ENCODE data around the gene DGKH.
"Not testable (repeated sequence)": the region's sequence is repeated elsewhere in the genome, so short reads cannot be mapped to it uniquely, and the experiment has no call there.

Gene DGKH

DNA sequence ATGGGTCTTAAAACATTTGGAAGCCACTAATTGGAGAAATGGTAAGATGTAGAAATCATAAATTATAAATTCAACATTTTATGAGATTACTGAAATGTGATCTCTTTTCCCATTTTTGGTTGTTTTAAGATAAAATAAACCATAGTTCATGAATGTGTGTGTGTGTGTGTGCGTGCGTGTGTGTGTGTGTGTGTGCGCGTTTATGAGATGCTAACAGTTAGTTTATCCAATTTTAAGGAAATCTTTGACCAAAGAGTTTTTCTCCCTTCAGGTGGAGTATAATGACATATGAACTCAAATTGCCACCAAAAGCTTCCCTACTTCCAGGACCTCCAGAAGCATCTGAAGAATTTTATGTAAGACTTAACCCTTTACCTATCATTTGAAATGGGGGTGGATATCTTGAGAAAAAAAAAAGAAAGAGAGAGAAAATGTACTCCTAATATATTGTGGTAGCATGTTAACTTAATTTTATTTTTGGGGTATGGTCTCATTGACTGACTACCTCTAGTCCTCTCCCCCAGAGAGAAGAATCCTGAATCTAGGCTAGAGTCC is 125.4 kb downstream of the DGKH start:
- DNase-seq (ENCODE audit: low spot score) = no peak

DNA sequence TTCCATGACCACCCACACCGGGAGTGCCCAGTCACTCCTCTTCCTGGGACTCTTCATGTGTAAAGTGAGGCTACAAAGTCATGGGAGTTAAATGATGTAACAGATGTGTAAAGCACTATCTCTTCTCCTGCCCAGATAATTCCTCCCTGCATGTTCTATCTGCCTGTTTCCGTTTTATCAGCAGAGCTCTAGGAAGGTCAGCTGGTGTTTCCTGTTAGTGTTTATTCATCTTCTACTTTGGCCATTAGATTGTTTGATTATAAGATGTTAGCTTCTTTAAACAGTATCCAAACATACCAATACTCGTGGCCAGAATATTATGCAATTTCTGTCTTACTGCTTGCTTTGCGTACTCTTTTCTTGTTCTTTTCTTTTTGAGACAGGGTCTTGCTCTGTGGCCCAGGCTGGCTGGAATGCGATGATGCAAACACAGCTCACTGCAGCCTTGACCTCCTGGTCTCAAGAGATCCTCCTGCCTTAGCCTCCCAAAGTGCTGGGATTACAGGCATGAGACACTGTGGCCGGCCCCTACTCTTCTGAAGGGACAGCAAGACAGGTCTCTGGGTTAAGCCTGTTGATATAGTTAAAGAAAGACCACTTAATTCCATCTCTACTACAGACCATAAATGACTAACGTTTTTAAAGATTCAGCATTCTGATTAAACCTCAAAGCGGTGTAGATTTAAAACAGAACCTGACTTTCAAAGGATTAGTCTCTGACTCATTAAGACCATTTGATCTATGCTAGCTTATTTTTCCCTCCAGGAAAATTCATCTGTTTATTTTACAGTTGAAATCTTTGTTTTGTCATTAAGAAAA is 126.1 kb downstream of the DGKH start:
- DNase-seq (ENCODE audit: low spot score) = no peak

DNA sequence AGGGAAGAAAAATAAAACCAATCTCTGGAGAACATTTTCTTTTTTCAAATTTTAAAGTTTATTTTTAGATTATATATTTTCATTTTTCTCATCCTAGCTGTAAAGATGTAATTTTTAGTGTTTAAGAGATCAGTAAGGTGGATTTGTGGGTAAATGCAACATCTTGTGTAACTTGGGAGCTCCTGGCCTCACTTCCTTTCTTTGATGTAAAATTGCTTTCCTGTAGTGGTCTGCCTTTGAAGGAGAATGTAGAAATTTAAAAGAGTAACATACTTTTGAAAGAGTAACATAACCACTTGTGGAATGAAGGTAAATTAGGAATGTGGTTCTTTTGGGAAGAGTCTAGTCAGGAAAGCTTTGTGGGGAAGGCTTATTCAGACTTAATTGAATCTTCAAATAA is 127.8 kb downstream of the DGKH start:
- DNase-seq (ENCODE audit: low spot score) = no peak

DNA sequence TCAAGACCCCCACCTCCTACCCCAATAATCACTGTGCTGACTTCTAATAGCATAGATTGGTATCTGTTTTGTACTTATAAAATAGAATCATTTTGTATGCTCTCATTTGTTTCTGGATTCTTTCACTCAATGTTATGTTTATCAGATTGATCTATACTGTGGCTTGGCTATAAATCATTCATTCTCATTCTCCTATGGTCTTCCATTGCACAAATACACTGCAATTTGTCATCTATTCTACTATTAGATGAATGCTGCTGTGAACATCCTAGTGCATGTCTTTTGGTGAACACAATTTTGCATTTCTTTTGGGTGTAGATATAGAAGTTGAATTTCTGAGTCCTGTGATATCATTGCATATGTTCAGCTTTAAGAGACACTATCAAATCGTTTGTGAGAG is 128.7 kb downstream of the DGKH start:
- no peak for DNase-seq (ENCODE audit: low spot score)

DNA sequence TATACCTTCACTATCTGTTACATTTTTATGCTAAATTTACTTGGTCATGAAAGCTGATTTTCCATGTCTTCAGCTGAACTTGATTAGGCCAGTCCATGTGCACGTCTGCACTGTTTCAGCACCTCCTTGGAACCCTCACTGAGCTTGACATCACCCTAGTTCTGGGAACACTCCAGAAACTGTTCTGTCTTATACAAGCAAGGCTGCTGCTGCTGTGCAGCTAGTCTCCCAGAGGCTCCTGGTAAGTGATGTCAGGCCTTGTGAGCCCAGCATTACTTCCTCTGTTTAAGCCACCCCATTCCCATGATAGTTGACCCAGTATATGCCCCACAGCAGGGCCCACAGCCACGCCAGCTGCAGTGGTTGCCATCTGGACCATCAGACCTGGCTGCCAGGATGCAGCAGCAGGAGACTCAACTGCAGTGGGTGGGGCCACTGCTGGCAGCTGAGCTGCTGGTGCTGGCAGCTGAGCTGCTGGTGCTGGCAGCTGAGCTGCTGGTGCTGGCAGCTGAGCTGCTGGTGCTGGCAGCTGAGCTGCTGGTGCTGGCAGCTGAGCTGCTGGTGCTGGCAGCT is 133.0 kb downstream of the DGKH start:
- no peak for DNase-seq (ENCODE audit: low spot score)

DNA sequence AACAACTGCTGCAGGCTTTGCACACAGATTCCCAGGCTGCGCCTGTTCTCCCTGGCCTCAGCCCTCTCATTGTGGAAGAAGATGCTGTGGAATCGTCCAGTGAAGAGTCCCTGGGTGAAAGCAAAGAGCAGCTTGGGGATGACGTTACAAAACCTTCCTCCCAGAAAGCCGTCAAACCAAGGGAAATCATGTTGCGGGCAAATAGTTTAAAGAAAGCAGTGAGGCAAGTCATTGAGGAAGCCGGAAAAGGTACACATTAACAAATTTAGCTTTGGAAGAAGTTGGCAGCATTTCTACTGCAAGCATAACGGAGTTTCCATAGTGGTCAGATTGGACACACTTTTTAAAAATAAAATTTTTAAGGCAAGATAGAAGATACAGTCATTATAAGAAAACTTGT is 140.6 kb downstream of the DGKH start:
- DNase-seq (ENCODE audit: low spot score) = no peak

DNA sequence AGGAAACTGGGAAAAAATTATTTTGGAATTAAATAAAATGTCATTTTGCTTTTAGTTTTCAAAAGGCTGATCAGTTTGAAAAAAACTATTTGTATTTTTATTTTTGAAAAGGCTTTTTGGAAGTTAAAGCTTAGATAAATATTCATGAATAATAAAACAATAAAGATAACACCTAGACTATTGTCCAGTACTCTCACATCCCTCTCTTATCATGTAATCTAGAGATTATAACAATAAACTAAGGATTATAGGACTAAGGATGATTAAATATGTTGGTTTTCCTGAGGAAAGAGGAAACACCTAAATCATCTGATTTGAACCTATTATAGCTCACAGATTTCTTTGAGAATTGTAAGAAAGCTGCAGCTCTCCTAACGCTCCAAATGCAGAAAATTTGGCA is 142.1 kb downstream of the DGKH start:
- no peak for DNase-seq (ENCODE audit: low spot score)

DNA sequence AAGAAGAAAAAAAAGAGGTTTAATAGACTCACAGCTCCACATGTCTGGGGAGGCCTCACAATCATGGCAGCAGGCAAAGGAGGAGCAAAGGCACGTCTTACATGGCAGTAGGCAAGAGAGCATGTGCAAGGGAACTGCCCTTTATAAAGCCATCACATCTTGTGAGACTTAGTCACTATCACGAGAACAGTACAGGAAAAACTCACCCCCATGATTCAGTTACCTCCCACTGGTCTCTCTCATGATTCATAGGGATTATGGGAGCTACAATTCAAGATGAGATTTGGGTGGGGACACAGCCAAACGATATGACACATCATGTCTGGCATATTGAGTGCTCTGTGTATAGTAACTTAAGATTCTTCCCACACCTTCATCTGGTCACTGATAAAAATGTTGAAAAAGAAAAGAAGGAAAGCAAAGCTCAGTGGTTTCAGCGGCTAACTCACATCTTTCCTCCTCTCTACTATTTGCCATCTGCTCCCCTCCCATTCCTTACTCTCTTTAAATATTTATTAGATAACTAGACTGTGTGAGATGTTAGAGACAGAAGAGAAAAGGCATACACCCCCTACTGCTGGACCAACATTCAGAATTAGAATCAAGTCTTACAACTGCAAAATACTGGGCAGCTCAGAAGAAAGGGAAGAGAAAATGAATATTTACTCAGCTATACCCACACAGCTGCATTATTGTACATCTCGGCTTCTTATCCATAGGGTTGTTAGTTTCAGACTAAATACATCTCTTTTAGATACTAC is 163.4 kb downstream of the DGKH start:
- no peak for DNase-seq (ENCODE audit: low spot score)

DNA sequence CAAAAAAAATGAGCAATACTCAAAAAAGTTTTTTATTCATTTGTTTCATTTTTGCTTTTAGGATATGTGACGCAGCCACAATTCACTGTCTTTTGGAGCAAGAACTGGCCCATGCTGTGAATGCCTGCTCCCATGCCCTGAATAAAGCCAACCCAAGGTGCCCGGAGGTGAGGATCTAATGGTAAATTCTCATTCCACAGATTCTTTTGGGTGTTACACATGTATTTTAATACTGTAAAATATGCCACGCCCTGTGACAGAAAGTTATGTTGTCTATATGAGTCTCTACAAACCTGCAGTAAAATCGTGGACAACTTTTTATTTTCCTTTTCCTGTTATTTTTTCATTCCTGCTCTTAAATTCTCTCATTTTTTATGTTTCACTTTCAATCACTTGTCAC is 166.0 kb downstream of the DGKH start:
- no peak for DNase-seq (ENCODE audit: low spot score)

DNA sequence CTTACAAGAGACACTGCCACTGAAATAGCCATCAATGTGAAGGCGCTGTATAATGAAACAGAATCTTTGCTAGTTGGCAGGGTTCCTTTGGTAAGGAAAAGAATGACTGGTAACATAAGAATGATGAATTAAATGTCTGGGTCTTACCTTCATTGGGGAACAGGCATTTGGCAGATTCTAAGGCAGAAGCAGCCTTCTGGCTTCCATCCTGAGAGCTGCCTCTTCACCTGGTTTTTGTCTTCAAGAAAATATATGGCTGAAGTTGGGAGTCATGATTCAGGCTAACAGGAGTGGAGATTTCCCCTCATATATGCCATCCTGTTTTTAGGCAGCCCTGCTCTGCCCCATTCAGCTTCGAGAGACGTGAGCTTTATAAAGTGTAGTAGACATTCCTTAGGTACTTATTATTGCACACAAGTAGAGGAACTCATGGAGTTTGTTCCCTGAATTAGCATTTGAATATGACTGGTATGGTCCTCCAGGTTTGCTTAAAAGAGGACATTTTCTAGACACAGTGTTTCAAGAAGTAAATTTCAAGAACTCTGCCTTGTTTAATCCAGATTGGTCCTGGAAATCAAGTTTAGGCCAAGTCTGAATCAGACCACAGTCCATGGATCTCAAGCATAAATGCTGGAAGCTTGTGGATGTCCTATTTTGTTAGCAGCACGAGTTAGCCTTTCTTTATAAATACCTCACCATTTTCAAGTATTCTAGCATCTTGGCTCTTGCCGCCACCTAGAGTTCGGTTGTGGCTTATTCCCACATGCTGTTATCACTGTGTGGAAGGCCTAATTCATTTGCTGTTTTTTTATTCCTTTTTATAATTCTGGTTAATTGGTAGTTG is 167.4 kb downstream of the DGKH start:
- peak; percentile 38 for DNase-seq (ENCODE audit: low spot score)

DNA sequence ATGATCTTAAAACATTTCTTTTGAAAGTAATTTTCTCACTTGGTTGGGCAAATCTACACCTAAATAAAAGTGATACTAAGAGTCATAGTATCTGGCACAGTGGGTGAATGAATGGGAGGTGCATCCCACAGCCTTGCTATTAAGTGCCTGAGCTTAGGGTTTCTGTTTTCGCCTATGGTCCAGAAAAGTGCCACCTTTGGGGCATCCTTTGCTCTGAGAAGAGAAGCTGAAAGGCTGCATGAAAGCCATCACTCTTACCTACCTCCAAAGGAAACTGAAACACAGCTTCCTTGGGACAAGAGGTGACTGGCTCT is 167.9 kb downstream of the DGKH start:
- DNase-seq (ENCODE audit: low spot score) = no peak

DNA sequence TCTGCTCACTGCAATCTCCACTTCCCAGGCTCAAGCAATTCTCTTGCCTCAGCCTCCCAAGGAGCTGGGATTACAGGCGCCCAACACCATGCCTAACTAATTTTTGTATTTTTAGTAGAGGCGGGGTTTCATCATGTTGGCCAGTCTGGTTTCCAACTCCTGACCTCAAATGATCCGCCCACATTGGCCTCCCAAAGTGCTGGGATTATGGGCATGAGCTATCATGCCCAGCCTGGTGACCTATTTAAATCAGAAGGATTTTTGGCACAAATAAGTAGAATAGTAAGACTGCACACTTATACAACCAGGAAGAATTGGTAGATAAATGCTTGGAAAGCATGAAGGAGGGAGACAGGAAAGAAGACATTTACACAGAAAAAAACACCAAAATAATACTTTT is 170.1 kb downstream of the DGKH start:
- no peak for DNase-seq (ENCODE audit: low spot score)

DNA sequence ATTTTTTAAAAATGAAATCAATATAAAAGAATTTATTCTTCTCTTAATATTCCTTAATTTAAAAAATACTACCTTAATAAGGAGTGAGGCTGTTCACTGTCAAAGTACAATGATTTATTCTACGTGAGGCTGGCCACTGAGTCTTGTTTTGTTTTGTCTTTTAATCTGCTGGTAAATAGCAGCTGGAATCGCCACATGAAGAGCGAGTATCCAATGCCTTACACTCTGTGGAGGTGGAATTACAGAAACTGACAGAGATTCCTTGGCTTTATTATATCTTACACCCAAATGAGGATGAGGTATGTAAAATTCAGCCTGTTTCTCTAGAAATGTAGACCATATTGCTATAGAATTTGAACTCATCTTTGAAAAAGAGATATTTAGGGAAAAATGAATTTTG is 170.6 kb downstream of the DGKH start:
- DNase-seq (ENCODE audit: low spot score) = no peak

DNA sequence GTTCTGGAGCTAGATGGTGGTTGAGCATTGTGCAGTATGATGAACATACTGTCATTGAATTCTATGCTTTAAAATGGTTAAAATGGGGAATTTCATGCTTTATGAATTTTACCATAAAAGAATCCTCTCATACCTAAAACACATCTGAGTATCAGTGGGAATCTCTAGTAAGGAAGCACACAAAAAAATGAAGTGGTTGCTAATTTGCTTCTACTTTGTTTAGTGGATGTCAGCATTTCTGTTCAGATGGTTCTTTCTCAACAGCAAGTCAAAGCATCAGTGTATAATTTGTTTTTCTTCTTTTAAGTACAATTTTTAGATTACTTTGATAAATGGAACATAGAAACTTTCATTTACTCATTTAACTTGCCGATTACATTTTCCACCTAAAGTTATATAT is 171.4 kb downstream of the DGKH start:
- no peak for DNase-seq (ENCODE audit: low spot score)

DNA sequence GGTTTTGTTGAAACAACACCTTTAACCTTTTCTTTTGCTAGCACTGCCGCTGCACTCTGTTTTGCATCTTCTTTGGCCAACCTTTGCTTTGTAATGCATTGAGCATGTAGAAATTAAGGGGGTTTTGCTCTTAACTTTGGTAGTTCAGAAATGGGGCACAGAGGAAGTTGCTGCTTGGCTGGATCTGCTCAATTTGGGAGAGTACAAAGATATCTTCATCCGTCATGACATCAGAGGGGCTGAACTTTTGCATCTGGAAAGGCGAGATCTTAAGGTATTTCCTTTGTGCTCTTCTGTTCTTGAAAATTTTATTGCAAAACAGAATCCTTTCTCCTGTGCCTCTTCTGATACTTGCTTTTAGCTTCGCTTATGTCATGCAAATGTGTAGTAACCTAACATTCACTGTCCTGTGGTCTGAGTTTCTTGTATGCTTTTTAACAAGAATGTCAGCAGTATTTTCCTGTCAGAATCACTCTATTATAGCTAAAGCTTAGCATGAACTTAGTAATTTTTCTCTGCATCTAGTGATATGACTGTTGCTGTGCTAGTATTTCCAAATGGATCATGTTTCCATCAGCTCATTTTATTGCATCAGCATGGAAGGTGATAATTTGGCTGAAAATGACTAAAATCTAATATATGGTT is 172.8 kb downstream of the DGKH start:
- DNase-seq (ENCODE audit: low spot score) = no peak

DNA sequence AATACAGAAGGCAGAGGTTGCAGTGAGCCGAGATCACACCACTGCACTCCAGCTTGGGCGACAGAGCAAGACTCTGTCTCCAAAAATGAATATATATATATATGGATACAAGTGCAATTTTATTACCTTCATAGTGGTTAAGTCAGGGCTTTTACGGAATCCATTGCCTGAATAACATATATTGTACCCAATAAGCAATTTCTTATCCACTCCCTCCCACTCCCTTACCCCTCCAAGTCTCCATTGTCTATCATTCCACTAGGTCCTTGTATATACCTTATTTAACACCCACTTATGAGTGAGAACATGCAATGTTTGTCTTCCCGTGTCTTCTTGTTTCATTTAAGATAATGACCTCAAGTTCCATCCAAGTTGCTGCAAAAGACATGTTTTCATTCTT is 175.2 kb downstream of the DGKH start:
- DNase-seq (ENCODE audit: low spot score) = no peak

DNA sequence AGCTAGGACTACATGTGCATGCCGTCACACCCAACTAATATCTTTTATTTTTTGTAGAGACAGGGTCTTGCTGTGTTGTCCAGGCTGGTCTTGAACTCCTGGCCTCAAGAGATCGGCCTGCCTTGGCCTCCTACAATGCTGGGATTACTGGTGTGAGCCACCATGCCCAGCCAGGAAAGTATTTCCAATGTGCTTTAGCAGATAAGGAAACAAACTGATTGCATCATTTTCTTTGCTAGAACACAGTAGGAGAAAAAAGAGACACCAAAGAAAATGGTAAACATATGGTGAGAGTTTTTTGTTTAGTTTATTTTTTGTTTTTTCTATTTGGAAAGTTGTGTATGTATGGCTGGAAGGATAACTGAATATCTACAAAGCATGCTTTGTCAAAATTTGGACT is 176.6 kb downstream of the DGKH start:
- no peak for DNase-seq (ENCODE audit: low spot score)

DNA sequence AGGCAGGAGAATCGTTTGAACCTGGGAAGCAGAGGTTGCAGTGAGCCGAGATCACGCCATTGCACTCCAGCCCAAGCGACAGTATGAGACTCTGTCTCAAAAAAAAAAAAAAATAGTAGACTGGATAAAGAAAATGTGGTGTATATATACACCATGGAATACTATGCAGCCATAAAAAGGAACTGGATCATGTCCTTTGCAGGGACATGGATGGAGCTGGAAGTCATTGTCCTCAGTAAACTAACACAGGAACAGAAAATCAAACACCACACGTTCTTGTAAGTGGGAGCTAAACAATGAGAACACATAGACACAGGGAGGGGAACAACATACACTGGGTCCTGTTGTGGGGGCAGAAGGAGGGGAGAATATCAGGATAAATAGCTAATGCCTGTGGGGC is 178.3 kb downstream of the DGKH start:
- DNase-seq (ENCODE audit: low spot score) = not testable (repeated sequence)

DNA sequence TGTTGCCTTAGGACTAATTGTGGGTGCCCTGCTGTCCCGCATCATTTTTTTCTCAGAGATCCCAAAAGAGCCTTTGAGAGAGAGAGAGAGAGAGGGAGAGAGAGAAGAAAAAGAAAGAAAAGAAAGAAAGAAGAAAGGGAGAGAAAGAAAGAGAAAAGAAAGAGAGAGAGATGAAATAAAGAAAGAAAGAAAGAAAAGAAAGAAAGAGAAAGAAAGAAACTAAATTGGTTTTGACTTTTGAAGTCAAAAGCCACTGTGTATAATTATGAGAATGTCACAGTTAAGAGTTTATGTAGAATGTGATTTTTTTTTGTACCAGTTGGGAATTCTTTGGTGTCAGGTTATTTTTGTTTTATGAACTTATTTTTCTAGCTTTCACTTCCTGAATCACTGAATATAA is 180.1 kb downstream of the DGKH start:
- DNase-seq (ENCODE audit: low spot score) = no peak

DNA sequence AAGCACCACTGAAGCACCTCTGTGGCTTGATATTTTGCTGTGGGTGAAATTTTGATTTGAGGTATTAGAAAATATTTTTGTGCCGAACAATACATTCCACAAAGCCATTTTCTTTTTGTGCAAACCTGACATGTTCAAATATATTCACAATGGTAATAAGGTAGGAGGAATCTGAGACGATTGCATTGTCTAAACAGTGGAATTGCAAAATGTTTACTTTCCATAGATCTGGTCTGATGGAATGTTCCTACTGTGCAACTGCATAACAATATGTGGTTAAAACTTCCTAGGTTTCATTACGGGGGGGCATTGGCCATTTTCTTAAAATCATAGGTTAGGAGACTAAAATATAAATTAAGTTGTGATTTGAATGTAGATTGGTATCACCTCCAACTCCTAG is 180.8 kb downstream of the DGKH start:
- no peak for DNase-seq (ENCODE audit: low spot score)

DNA sequence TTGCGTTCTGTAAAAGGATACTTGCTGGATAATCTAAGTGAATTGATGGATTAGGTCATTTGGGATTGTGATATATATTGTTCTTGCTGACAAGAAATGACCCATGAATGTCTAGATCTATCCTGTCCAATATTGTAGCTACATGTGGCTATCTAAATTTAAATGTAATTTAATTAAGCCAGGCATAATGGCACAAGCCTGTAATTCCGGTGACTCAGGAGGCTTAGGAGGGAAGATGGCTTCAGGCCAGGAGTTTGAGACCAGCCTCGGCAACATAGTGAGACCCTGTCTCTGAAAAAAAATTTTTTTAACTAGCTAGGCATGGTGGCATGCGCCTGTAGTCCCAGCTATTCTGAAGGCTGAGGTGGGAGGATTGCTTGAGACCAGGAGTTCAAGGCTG is 184.2 kb downstream of the DGKH start:
- no peak for DNase-seq (ENCODE audit: low spot score)

DNA sequence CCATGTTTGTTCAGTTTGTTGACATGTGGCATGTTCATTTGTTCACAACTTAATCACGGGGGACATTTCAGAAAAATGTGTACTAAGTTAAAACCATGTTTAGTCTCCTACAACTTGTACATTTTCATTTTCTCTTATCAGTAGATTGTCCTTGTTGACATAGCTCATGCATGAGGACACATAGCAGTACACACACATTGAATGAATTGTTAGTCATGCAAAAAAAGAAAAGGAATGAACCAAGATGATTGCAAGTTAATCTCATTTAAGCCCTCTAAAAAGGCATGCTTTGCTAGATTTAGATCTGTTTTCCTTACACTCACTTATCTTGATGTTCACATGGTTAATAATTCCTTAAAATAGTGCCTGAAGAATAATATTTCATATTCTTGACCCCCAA is 185.3 kb downstream of the DGKH start:
- DNase-seq (ENCODE audit: low spot score) = no peak

Measured in iPS-NIHi11 (cell line).